HuH-7 (cell line): ENCODE results near the gene NBEA.

Experiments
- DNase-seq: peaks from one replicate; pipeline ENCODE4 v3.0.0; 2011; ENCODE audit warnings: low spot score

The NBEA gene

GRCh38 chr13:35164324-35164932, 222.4 kb downstream of the NBEA start:
- DNase-seq = peak; percentile 6

DNA sequence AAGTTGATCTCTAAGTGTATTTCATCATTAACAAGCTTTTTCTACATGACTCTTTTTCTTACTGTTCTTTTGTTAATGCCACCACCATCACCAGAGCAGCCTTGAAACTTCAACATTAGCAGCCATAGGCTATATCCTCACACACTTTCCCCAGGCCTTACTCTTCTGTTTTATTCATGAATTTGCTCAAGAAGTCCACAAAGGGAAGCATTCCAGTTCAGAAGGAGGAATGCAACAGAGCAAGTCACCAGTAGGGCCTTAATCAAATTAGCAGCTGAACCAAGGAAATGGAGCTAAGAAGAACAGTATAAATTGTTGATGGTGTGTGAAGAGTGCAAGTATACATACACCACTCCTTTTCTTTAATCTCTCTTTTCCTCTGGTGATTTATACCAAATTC, 223.1 kb downstream of the NBEA start:
- no peak for DNase-seq

- no peak for DNase-seq
These were observed 237.4 kb downstream of the NBEA start for GRCh38 chr13:35179494-35179893.

GRCh38 chr13:35179920-35180663, 238.0 kb downstream of the NBEA start:
- DNase-seq = no peak

- no peak for DNase-seq
These were observed 248.2 kb downstream of the NBEA start for GRCh38 chr13:35190241-35190640.

- DNase-seq = no peak
These were observed 249.8 kb downstream of the NBEA start for GRCh38 chr13:35191883-35192282.

- no peak for DNase-seq
These were observed 256.6 kb downstream of the NBEA start for GRCh38 chr13:35198613-35199200.

- no peak for DNase-seq
These were observed 266.5 kb downstream of the NBEA start for GRCh38 chr13:35208587-35208986.

DNA sequence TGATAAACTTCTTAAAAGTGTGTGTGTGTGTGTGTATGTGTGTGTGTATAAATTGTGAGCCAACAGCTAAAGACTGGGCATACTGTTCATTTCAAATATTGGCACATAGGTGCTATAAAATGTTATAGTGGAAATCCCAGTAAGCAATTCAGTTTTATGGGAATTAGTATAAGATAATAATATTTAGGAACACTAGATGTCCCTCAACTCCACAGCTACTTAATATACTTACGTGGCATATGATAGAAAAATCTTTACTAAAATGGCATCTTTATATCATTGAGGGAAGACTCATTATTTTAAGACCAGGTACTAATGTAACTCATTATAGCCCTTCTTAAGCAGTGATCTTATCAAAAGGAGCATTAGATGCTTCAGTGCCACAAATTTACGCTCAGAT, 268.2 kb downstream of the NBEA start:
- DNase-seq = no peak

- no peak for DNase-seq
These were observed 269.9 kb downstream of the NBEA start for GRCh38 chr13:35211949-35212348.

DNA sequence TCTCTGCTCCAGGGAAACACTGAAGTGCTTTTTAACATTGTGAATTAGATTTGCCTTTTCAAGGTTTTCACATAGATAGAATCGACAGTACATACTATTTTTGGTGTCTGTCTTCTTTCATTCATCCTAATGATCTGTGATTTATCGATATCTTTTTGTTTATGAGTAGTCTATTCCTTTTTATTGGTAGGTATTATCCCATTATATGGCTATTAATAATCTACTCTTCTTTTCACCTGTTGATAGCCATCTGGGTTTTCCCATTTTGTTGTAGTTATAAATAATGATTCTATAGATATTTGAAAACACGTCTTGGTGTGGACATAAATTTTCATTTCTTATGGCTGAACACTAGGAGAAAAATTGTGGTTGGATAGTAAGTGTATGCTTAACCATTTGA, 271.8 kb downstream of the NBEA start:
- no peak for DNase-seq

- no peak for DNase-seq
These were observed 274.1 kb downstream of the NBEA start for GRCh38 chr13:35216131-35216530.

GRCh38 chr13:35219021-35219420, 277.0 kb downstream of the NBEA start:
- DNase-seq = no peak

DNA sequence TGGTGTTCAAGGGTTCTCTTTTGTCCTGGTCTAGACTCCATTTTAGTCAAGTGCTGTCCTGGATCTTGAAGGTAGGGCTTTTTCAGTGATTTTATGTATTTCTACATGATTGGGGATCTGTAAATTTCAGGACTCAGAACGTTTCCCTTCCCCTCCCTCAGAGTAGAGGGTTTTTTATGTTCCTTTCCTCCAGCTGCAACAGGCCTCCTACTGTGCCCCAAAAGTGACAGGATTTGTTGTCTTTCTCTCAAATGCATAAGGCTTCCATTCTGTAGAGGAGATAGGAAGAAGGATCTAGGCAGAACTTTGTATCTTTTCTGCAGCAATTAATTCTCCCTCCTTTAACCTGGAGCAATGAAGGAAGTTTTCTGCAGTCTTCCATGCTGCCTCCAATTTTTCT, 283.1 kb downstream of the NBEA start:
- no peak for DNase-seq

DNA sequence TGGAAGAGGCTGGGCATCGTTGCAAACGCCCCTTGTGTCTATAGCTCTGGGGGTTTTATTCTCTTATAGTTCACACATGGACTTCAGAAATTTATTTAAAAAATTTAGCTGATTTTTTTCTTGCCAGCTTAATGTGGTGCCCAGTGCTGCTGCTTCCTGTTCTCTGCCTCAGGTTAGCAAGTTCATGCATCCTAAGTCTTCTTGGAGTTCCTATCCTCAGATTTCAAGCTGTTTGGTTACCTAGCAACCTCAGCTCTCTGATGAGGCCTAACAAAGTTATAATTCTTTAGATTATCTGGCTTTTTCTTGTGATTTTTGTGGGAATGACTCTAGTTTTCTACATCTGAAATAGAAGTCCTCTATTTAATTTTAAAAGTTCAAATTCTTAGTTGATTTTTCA, 283.5 kb downstream of the NBEA start:
- DNase-seq = no peak

- no peak for DNase-seq
These were observed 286.5 kb downstream of the NBEA start for GRCh38 chr13:35228536-35228935.

DNA sequence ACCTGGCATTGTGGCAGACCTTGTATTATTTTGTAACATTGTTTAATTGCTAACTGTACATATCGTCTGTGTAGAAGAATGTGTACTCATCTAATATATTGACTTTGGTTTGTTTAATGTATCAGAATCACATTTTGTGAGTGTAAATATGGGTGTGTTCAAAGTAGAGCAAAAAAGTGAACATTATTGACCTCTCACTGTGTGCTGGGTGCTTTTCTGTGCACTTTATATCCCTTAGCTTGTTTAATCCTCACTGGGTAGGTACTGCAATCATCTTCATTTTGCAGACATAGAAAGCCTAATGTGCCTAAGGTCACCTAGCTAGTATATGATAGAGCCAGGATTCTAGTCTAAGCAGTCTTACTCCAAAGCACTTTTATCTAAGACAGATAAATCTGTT, 289.4 kb downstream of the NBEA start:
- no peak for DNase-seq

DNA sequence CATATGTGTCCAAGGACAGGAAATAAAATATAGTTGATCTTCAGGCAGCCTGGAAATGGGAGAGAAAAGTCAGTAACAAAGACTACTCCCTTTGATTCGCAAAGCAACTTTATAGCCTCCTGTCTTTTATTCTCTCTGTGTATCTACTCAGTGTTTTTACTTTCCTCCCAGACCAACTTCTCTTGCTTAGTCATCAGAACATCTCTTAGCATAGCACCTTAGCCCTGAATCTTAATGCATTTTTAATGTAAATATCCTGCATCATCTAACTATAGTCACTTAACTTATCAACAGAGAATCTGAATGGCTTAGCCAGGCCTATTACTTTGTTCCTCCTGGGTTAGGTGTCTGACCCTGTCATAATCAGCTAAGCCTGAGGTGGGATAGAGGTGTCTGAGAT, 296.2 kb downstream of the NBEA start:
- DNase-seq = no peak

DNA sequence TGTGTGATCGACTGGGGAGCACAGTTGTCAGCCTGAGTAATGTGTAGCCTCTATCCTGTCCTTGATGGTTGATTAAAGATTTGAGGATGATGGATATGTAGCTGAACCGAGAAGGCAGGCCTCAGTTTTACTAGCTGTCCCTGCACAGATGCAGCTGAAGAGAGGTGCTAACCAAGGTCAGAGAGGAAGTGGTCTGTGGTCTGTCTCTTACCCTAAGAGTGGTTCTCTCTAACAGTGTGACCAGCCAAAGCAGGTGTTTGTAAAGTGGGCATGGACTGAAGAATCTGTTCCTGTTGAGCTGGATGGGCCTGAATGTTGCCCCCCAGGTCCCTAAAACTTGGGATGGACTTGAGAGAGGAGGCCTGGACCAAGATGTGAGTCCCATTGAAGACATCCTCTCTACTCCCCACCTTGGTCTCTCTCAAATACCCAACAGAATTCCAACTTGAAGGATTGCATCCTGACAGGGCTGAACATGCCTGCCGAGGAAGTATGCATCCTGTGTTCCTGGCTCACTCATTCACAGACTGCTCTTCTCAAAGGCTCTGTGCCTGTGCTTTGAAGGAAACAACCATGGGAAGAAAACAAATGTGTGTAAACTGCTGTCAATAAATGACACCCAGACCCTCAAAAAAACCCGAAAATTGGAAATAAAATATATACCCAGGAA, 310.6 kb downstream of the NBEA start:
- DNase-seq = no peak

DNA sequence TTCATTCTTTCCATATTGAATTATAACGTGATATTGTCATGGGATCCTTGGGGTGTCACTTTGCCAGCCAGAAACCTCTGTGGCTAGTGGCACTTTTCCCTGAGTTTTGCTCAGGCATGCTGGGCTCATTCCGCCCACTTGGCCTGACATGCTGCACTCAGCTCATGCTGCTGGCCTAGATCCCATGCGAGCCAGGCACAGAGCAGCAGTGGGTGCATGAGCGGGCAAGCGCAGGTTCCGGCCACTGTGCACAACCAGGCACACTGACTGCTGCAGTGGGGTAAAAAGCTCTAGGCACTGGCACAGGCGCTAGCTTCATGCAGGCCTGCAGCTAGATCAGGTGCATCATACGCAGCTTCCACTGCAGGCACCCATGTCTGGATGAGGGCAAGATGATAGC, 313.2 kb downstream of the NBEA start:
- DNase-seq = no peak

GRCh38 chr13:35256459-35257148, 314.5 kb downstream of the NBEA start:
- no peak for DNase-seq

DNA sequence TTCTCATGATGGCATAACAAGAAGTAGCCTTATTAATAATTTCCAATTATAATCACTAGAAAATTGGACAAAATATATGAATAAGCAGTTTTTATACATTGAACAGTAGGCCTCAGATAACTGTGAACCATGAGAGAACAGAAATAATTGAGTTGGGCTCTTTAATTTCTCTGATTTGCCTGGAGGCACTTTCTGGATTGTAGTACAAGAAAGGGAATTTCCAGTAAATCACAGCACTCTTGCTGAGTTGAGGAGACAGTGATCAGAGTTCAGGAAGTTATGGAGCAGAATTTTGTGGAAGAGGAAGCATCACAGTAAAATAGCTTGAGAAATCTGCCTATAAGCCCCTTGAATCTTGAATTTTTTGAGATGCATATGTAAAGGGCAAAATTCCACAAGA, 318.2 kb downstream of the NBEA start:
- DNase-seq = no peak

DNA sequence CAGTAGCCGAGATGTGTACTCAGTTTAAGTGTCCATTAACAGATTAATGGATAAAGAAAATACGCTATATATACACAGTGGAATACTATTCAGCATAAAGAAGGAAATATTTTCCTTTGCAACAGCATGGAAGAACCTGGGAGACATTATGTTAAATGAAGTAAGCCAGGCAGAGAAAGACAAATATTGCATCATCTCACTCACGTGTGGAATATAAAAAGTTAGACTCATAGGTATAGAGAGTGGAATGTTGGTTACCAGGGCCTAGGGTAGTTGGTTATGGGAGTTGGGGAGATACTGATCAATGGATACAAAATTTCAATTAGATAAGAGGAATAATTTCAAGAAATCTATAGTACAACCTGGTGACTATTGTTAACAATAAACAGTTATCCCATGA, 324.3 kb downstream of the NBEA start:
- no peak for DNase-seq
